Kidney (tissue), 14 donors: Measurements from ENCODE around the gene BNC2. TPM values are rescaled to one million over a fixed set of nuclear protein-coding genes. Genes with fewer than 3 reads are reported as not detected.

Experiments used
- DNase-seq, 5 donors: peaks; one replicate each; pipeline ENCODE4 v3.0.0-alpha.2; 2013 to 2020
- FAIRE-seq: peaks from 2 replicates; lab custom pipeline; 2012; peaks lifted over from hg19 to GRCh38; lab: Jason Lieb, UNC
- H3K27ac ChIP-seq, 2 donors: one replicate each; pipeline ENCODE4 v1.7.0; 2013; ENCODE audit warnings: low read depth in 2 of 2, low read length in 2 of 2, inconsistent platforms in 1 of 2
- H3K27me3 ChIP-seq: one replicate; pipeline ENCODE4 v1.7.1; 2013; ENCODE audit warnings: low read length, inconsistent platforms; ENCODE audit not compliant: control insufficient read depth, insufficient read depth
- H3K36me3 ChIP-seq, 3 donors: one replicate each; pipeline versions ENCODE4 v1.7.0 to v1.7.1; 2013; ENCODE audit warnings: low read length in 3 of 3, control low read depth in 1 of 3, inconsistent platforms in 1 of 3; ENCODE audit not compliant: insufficient read depth in 3 of 3, control insufficient read depth in 2 of 3
- H3K4me1 ChIP-seq, 3 donors: one replicate each; pipeline versions ENCODE4 v1.7.0 to v1.7.1; 2013; ENCODE audit warnings: low read length in 3 of 3, inconsistent platforms in 1 of 3, low read depth in 1 of 3; ENCODE audit not compliant: control insufficient read depth in 2 of 3, insufficient read depth in 2 of 3
- H3K4me3 ChIP-seq, 3 donors: one replicate each; pipeline versions ENCODE4 v1.7.0 to v1.8.1; 2013; ENCODE audit warnings: low read length in 3 of 3, control low read depth in 1 of 3, inconsistent platforms in 1 of 3
- H3K9ac ChIP-seq, 3 donors: one replicate each; pipeline versions ENCODE4 v1.7.0 to v1.7.1; 2013; ENCODE audit warnings: low read length in 3 of 3, control low read depth in 1 of 3, inconsistent platforms in 1 of 3
- H3K9me3 ChIP-seq, 3 donors: one replicate each; pipeline versions ENCODE4 v1.7.0 to v1.7.1; 2013; ENCODE audit warnings: low read length in 3 of 3, control low read depth in 1 of 3, inconsistent platforms in 1 of 3; ENCODE audit not compliant: control insufficient read depth in 2 of 3, insufficient read depth in 1 of 3
- CTCF ChIP-seq: IDR thresholded peaks from 3 replicates; pipeline ENCODE4 v1.5.1; 2012; ENCODE audit warnings: mild to moderate bottlenecking, moderate library complexity, borderline replicate concordance; ENCODE audit not compliant: insufficient read depth; ENCODE audit errors: extremely low read depth
- intact Hi-C: fragments of 100-400 bp; cut with DNase I; formaldehyde crosslinking; loops from one replicate; pipeline ENCODE4 v1.11.1; 2022
- polyA plus RNA-seq: library from polyadenylated mRNA; stranded (reverse); fragments of 350-450 nt; fragmentation: Illumina TruSeq; extraction: RNeasy Lipid Tissue Mini Kit (QIAGEN cat#74804); gene quantifications from one replicate; pipeline ENCODE4 v1.2.3, GENCODE V29; 2014; ENCODE audit warnings: low read depth, low replicate concordance; ENCODE audit not compliant: insufficient read depth
- total RNA-seq: library from RNA; stranded (reverse); fragmentation: NEBNext Ultra II Directional; extraction: Animal tissue kit (Norgen Biotek cat#: 25700); gene quantifications from one replicate; pipeline ENCODE4 v1.2.1, GENCODE V29; 2021
- donor health status: control.
- donor health status: control.
- donor health status: control.
- donor health status: control.
- donor health status: control.
- donor health status: DM: yes; HTN: yes; CAD: no.
- donor health status: Normal renal cell carcinoma (clear cell type).

The BNC2 gene
- total and polyA plus RNA-seq, 2 donors from 2014 or later, result 5.4 to 37.9 TPM

- H3K27me3 ChIP-seq, result no peaks in the 10 kb centered on the region
- TF ChIP-seq CTCF, result peak; percentile 4
- H3K27ac ChIP-seq, result no peak overlapping the region
- FAIRE-seq, result no peak
- H3K36me3 ChIP-seq, result no peaks in the 10 kb centered on the region
- H3K9ac ChIP-seq, result no peak overlapping the region
- peaks cover 0 to 3% (median 0%) of the 10 kb centered on the region in 3 donors for H3K9me3 ChIP-seq
- peaks cover 0 to 2% (median 0%) of the 10 kb centered on the region in 3 donors for H3K4me1 ChIP-seq
- DNase-seq, result no peak
- no peak overlapping the region for H3K4me3 ChIP-seq
- intact Hi-C loops, result no loop called here
These were observed 483.7 kb downstream of the BNC2 start for GRCh38 chr9:16386827-16387077.

- intact Hi-C loops, result no loop called here
- Histone ChIP-seq H3K36me3 (no peaks in the 10 kb centered on the region), H3K27me3 (no peaks in the 10 kb centered on the region), H3K9me3 (peaks cover 0 to 3% (median 0%) of the 10 kb centered on the region in 3 donors), H3K27ac (no peak overlapping the region), H3K9ac (no peak overlapping the region), H3K4me1 (peaks cover 0 to under 1% (median 0%) of the 10 kb centered on the region in 3 donors), H3K4me3 (no peak overlapping the region)
- DNase-seq (no peak), FAIRE-seq (no peak)
- no peak for TF ChIP-seq CTCF
These were observed 484.3 kb downstream of the BNC2 start for GRCh38 chr9:16386007-16386826.

DNA sequence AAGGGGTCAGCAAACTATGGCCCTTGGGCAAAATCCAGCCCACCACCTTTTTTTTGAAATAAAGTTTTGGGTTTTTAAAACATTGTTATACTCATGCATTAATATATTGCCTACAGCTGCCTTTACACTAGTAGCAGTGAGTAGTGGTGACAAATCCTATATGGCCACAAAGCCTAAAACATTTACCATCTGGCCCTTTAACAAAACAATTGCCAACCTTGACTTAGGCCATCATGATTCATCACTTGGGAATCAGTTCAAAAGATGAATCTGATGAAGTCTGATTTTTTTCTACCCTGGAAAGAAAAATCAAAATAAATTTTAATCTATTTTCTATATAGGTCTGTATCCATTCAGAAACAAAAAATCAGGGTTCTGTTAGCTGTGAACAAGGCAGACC, 484.9 kb downstream of the BNC2 start:
- Histone ChIP-seq H3K4me3 (no peak overlapping the region), H3K27me3 (no peaks in the 10 kb centered on the region), H3K9me3 (peaks cover 0 to 3% (median 0%) of the 10 kb centered on the region in 3 donors), H3K4me1 (no peaks in the 10 kb centered on the region), H3K36me3 (no peaks in the 10 kb centered on the region), H3K9ac (no peak overlapping the region), H3K27ac (no peak overlapping the region)
- FAIRE-seq (no peak), DNase-seq (no peak)
- no peak for TF ChIP-seq CTCF
- intact Hi-C loops, result no loop called here
